Mucosa of descending colon (tissue), 3 donors: Measurements from ENCODE around the gene TCF12. TPM values are rescaled to one million over a fixed set of nuclear protein-coding genes. Genes with fewer than 3 reads are reported as not detected.

Experiments used
- ATAC-seq: fragments of 200-7000 bp; cut with Tn5 transposase; one replicate; pipeline ENCODE4 v1.9.1; 2020; ENCODE audit warnings: mild to moderate bottlenecking, moderate library complexity
- DNase-seq, 3 donors: peaks; one replicate each; pipeline ENCODE4 v3.0.0-alpha.2; 2020
- H3K36me3 ChIP-seq: fragments of 200-600 bp; one replicate; pipeline ENCODE4 v1.8.0; 2021; ENCODE audit warnings: low read depth, mild to moderate bottlenecking
- H3K4me1 ChIP-seq: fragments of 200-600 bp; one replicate; pipeline ENCODE4 v1.8.0; 2021; ENCODE audit warnings: low read depth, mild to moderate bottlenecking
- H3K4me3 ChIP-seq: fragments of 200-600 bp; one replicate; pipeline ENCODE4 v1.8.0; 2021; ENCODE audit warnings: mild to moderate bottlenecking
- H3K9me3 ChIP-seq: fragments of 200-600 bp; one replicate; pipeline ENCODE4 v1.8.0; 2021; ENCODE audit warnings: mild to moderate bottlenecking
- CTCF ChIP-seq: fragments of 200-600 bp; IDR thresholded peaks from one replicate; pipeline ENCODE4 v1.8.0; 2022; ENCODE audit warnings: antibody characterized with exemption, mild to moderate bottlenecking
- intact Hi-C, 2 donors: fragments of 100-400 bp; cut with DNase I in 1 of 2; cut with micrococcal nuclease in 1 of 2; formaldehyde crosslinking; loops; one replicate each; pipeline versions ENCODE4 v1.11.0 to v1.11.1; 2022; cut with DNase I, micrococcal nuclease
- total RNA-seq, 3 donors: library from RNA; stranded (reverse); fragmentation: NEBNext Ultra II Directional in 2 of 3; extraction: Animal tissue kit (Norgen Biotek cat#: 25700) in 2 of 3; gene quantifications; one replicate each; pipeline versions ENCODE4 v1.2.1 to v1.2.4, GENCODE V29; 2021 to 2023
- donor health status: DM: no; HTN: no; CAD: no; lungs with moderate emphysema.
- donor health status: DM: no; HTN: no; CAD: no.
- donor health status: DM: no; HTN: yes; CAD: no.

The TCF12 gene
- total RNA-seq, 3 donors from 2014 or later, result 74.1 to 118 (median 106) TPM

- Histone ChIP-seq H3K9me3 (no peaks in the 10 kb centered on the region), H3K4me3 (no peak overlapping the region), H3K4me1 (peaks cover 7% of the 10 kb centered on the region), H3K36me3 (no peaks in the 10 kb centered on the region)
- DNase-seq (no peak), ATAC-seq (no peak)
- TF ChIP-seq CTCF, result no peak
- intact Hi-C loops, result no loop called here
These were observed 296.9 kb downstream of the TCF12 start for GRCh38 chr15:57215326-57215725.

- Histone ChIP-seq H3K36me3 (no peaks in the 10 kb centered on the region), H3K4me1 (peaks cover 7% of the 10 kb centered on the region), H3K9me3 (no peaks in the 10 kb centered on the region), H3K4me3 (no peak overlapping the region)
- intact Hi-C loops, result no loop called here
- no peak for TF ChIP-seq CTCF
- ATAC-seq (no peak), DNase-seq (no peak)
These were observed 297.4 kb downstream of the TCF12 start for GRCh38 chr15:57215881-57216280.

- Histone ChIP-seq H3K9me3 (no peaks in the 10 kb centered on the region), H3K4me1 (peaks cover 7% of the 10 kb centered on the region), H3K4me3 (no peak overlapping the region), H3K36me3 (no peaks in the 10 kb centered on the region)
- intact Hi-C loops, result no loop called here
- DNase-seq, result no peak
- TF ChIP-seq CTCF, result no peak
- peak; percentile 45 for ATAC-seq
These were observed 297.8 kb downstream of the TCF12 start for GRCh38 chr15:57216288-57216687.

- peak; percentile 35 for ATAC-seq
- no peak overlapping the region for H3K4me3 ChIP-seq
- intact Hi-C loops, result no loop called here
- no peak for DNase-seq
- TF ChIP-seq CTCF, result no peak
- H3K36me3 ChIP-seq, result no peaks in the 10 kb centered on the region
- no peaks in the 10 kb centered on the region for H3K4me1 ChIP-seq
- H3K9me3 ChIP-seq, result no peaks in the 10 kb centered on the region
These were observed 299.5 kb downstream of the TCF12 start for GRCh38 chr15:57217778-57218598.

- Histone ChIP-seq H3K4me3 (no peak overlapping the region), H3K36me3 (no peaks in the 10 kb centered on the region), H3K4me1 (no peaks in the 10 kb centered on the region), H3K9me3 (no peaks in the 10 kb centered on the region)
- DNase-seq, result no peak
- intact Hi-C loops, result no loop called here
- TF ChIP-seq CTCF, result no peak
- ATAC-seq, result peak; percentile 44
These were observed 300.6 kb downstream of the TCF12 start for GRCh38 chr15:57218826-57219576.
